GM12878 (cell line): ENCODE results near the gene RPTN. TPM values are rescaled to one million over a fixed set of nuclear protein-coding genes. Genes with fewer than 3 reads are reported as not detected.

Source experiments
- ATAC-seq: fragments of 200-7000 bp; cut with Tn5 transposase; 3 replicates; pipeline ENCODE4 v1.9.1; 2020; ENCODE audit warnings: mild to moderate bottlenecking, moderate library complexity
- BruUV-seq: library from RNA; stranded (reverse); fragments of 400-500 nt; replicated peaks from 2 replicates; lab custom pipeline; 2021; lab: Mats Ljungman, UMichigan
- CTCF ChIA-PET: fragments of 300-600 bp; sonication (Branson Sonifier 250); formaldehyde crosslinking; extraction: SDS; loops from one replicate; lab custom pipeline; 2021; ENCODE audit warnings: inconsistent platforms; lab: Yijun Ruan, JAX
- POLR2A ChIA-PET: fragments of 350-600 bp; formaldehyde crosslinking; extraction: SDS; loops from one replicate; lab custom pipeline; 2021; ENCODE audit warnings: inconsistent platforms; lab: Charles Lee
- RAD21 ChIA-PET: fragments of 300-600 bp; sonication (Branson Sonifier 250); formaldehyde crosslinking; loops from one replicate; lab custom pipeline; 2023; ENCODE audit warnings: antibody characterized with exemption; ENCODE audit not compliant: unreplicated experiment; lab: Charles Lee
- SMC1A ChIA-PET: fragments of 300-600 bp; sonication (Branson Sonifier 250); formaldehyde crosslinking; loops from one replicate; lab custom pipeline; 2023; ENCODE audit not compliant: unreplicated experiment, uncharacterized antibody; lab: Charles Lee
- DNase-seq: peaks from one replicate; pipeline ENCODE4 v3.0.0-alpha.2; 2011; ENCODE audit warnings: low read depth, low spot score
- FAIRE-seq: peaks from 3 replicates; lab custom pipeline; 2011; peaks lifted over from hg19 to GRCh38; lab: Jason Lieb, UNC
- H2AFZ ChIP-seq: 2 replicates; pipeline ENCODE4 v1.6.0; 2011; ENCODE audit warnings: low read depth, low read length, control low read depth; ENCODE audit not compliant: control insufficient read depth
- H3K27ac ChIP-seq: 2 replicates; pipeline ENCODE4 v1.5.1; 2011; ENCODE audit warnings: control low read depth; ENCODE audit not compliant: control insufficient read depth, insufficient read depth
- H3K27me3 ChIP-seq, 2 experiments: replicated peaks in 1 of 2; 2 replicates each; pipeline versions ENCODE4 v1.6.0 to v1.6.1; 2011; ENCODE audit warnings: low read length in 1 of 2; ENCODE audit not compliant: control insufficient read depth in 2 of 2, insufficient read depth in 2 of 2
- H3K36me3 ChIP-seq, 2 experiments: 2 replicates each; pipeline ENCODE4 v1.5.1; 2011; ENCODE audit warnings: low read length in 1 of 2; ENCODE audit not compliant: control insufficient read depth in 2 of 2, insufficient read depth in 2 of 2
- H3K4me1 ChIP-seq: 2 replicates; pipeline ENCODE4 v1.6.1; 2011; ENCODE audit warnings: mild to moderate bottlenecking, low read length, moderate library complexity, mixed read lengths; ENCODE audit not compliant: control insufficient read depth, insufficient read depth
- H3K4me2 ChIP-seq: 2 replicates; pipeline ENCODE4 v1.6.0; 2011; ENCODE audit warnings: control low read depth; ENCODE audit not compliant: control insufficient read depth, insufficient read depth
- H3K4me3 ChIP-seq: fragments of 200-600 bp; sonication (generic); 2 replicates; pipeline ENCODE4 v1.5.1; 2016
- H3K79me2 ChIP-seq: 2 replicates; pipeline ENCODE4 v1.6.0; 2011; ENCODE audit warnings: low read length; ENCODE audit not compliant: control insufficient read depth, insufficient read depth
- H3K9ac ChIP-seq: 2 replicates; pipeline ENCODE4 v1.8.0; 2011; ENCODE audit warnings: low read length, control low read depth, mixed read lengths; ENCODE audit not compliant: control insufficient read depth, insufficient read depth
- H3K9me3 ChIP-seq: replicated peaks from 3 replicates; pipeline ENCODE4 v1.5.1; 2011; ENCODE audit warnings: mild to moderate bottlenecking, low read length; ENCODE audit not compliant: control insufficient read depth, insufficient read depth
- H4K20me1 ChIP-seq: 2 replicates; pipeline ENCODE4 v1.6.0; 2011; ENCODE audit not compliant: control insufficient read depth, insufficient read depth
- CBX3 ChIP-seq: fragments of 200-600 bp; sonication (generic); IDR thresholded peaks from 2 replicates; pipeline ENCODE4 v1.6.1; 2016; ENCODE audit warnings: low read depth, borderline replicate concordance
- CBX5 ChIP-seq: sonication (generic); IDR thresholded peaks from 2 replicates; pipeline ENCODE4 v1.6.1; 2016; ENCODE audit warnings: low read depth, moderate library complexity, mild to moderate bottlenecking, inconsistent platforms
- CHD2 ChIP-seq: IDR thresholded peaks from 2 replicates; pipeline ENCODE4 v1.6.1; 2011; ENCODE audit warnings: low read depth, low read length, improper control_type of control experiment, borderline replicate concordance
- CREB1 ChIP-seq: IDR thresholded peaks from 2 replicates; pipeline ENCODE4 v1.6.1; 2012; ENCODE audit warnings: low read depth, mild to moderate bottlenecking, inconsistent platforms
- KAT2A ChIP-seq: conservative IDR thresholded peaks from 2 replicates; pipeline ENCODE4 v1.6.1; 2011; ENCODE audit warnings: low read depth, low read length; ENCODE audit not compliant: control insufficient read depth
- MEF2B ChIP-seq: fragments of 450-650 bp; IDR thresholded peaks from 2 replicates; pipeline ENCODE4 v1.6.1; 2018; ENCODE audit warnings: mild to moderate bottlenecking, moderate library complexity; ENCODE audit not compliant: partially characterized antibody, poor library complexity, severe bottlenecking
- MYB ChIP-seq: fragments of 150-350 bp; IDR thresholded peaks from 2 replicates; pipeline ENCODE4 v1.6.1; 2014; ENCODE audit warnings: mild to moderate bottlenecking, low read depth, low read length, borderline replicate concordance
- MYC ChIP-seq: IDR thresholded peaks from 2 replicates; pipeline ENCODE4 v1.6.1; 2011; ENCODE audit warnings: mild to moderate bottlenecking, low read length, moderate library complexity, inconsistent platforms; ENCODE audit not compliant: insufficient read depth, insufficient replicate concordance, insufficient read length, severe bottlenecking
- POLR2AphosphoS2 ChIP-seq: IDR thresholded peaks from 2 replicates; pipeline ENCODE4 v1.6.1; 2011; ENCODE audit warnings: low read depth, mild to moderate bottlenecking, low read length, improper control_type of control experiment, moderate library complexity
- RAD21 ChIP-seq: IDR thresholded peaks from 2 replicates; pipeline ENCODE4 v1.6.1; 2011; ENCODE audit warnings: mild to moderate bottlenecking, low read depth, low read length, moderate library complexity; ENCODE audit not compliant: insufficient read depth
- RFX5 ChIP-seq: IDR thresholded peaks from 2 replicates; pipeline ENCODE4 v1.6.1; 2011; ENCODE audit warnings: low read depth, low read length, improper control_type of control experiment
- SMARCA5 ChIP-seq: fragments of 450-650 bp; IDR thresholded peaks from 2 replicates; pipeline ENCODE4 v1.6.1; 2017; ENCODE audit warnings: mild to moderate bottlenecking
- SMC3 ChIP-seq: IDR thresholded peaks from 2 replicates; pipeline ENCODE4 v1.6.1; 2011; ENCODE audit warnings: low read length, improper control_type of control experiment, borderline replicate concordance
- SPI1 ChIP-seq: IDR thresholded peaks from 2 replicates; pipeline ENCODE4 v1.6.1; 2011; ENCODE audit warnings: low read depth, mild to moderate bottlenecking, low read length, moderate library complexity, borderline replicate concordance; ENCODE audit not compliant: insufficient read depth
- WGBS: methylation state at CpG from one replicate; pipeline ENCODE4 v1.1.6; 2016; ENCODE audit warnings: low lambda C conversion rate; ENCODE audit not compliant: insufficient replicate concordance, insufficient coverage; ENCODE audit errors: missing lambda C conversion rate; 5-methylcytosine and 5-hydroxymethylcytosine counted together
- in situ Hi-C: fragments of 300-500 bp; cut with MboI; formaldehyde crosslinking; loops from 9 replicates; pipeline ENCODE4 v1.14.3; 2018; ENCODE audit warnings: mixed read lengths
- intact Hi-C: fragments of 100-400 bp; cut with micrococcal nuclease; formaldehyde crosslinking; loops from one replicate; pipeline ENCODE4 v1.14.2; 2022; ENCODE audit not compliant: unreplicated experiment
- polyA plus RNA-seq, 11 experiments: library from polyadenylated mRNA; depleted of rRNA in 4 of 11; unstranded in 6 of 11; stranded (reverse) in 5 of 11; fragments of >200 nt; fragmentation: Nextera tagmentation in 4 of 11; fragmentation: Illumina TruSeq in 1 of 11; extraction: Ambion mirVana in 4 of 11; extraction: Trizol in 1 of 11; gene quantifications; 1 replicate in 1 of 11; 2 replicates in 10 of 11; pipeline versions ENCODE4 v1.2.1 to v1.2.3, GENCODE V29; 2011 to 2016; ENCODE audit warnings: inconsistent platforms in 2 of 11, missing spikeins in 2 of 11, low read depth in 1 of 11
- total RNA-seq, 4 experiments: library from RNA; depleted of rRNA in 3 of 4; stranded (reverse); fragments of >200 nt in 3 of 4; fragmentation: Illumina TruSeq in 1 of 4; extraction: Trizol in 1 of 4; gene quantifications; 2 replicates each; pipeline versions ENCODE4 v1.2.1 to v1.2.3, GENCODE V29; 2013 to 2021
- TF ChIP-seq, protein P1 (sequence below): fragments of 450-650 bp; IDR thresholded peaks from 2 replicates; pipeline ENCODE4 v1.6.1; 2014; ENCODE audit warnings: mild to moderate bottlenecking
- TF ChIP-seq, protein P2 (sequence below): IDR thresholded peaks from 2 replicates; pipeline ENCODE4 v1.6.1; 2011; ENCODE audit warnings: low read depth, mild to moderate bottlenecking, low read length, moderate library complexity, borderline replicate concordance; ENCODE audit errors: extremely low read depth
- TF ChIP-seq, protein P3 (sequence below): IDR thresholded peaks from 2 replicates; pipeline ENCODE4 v1.6.1; 2011; ENCODE audit warnings: borderline replicate concordance, low read depth, mild to moderate bottlenecking, moderate library complexity, low read length; ENCODE audit not compliant: insufficient read depth, poor library complexity, severe bottlenecking
- TF ChIP-seq, protein P4 (sequence below), 3 experiments: IDR thresholded peaks in 2 of 3; conservative IDR thresholded peaks in 1 of 3; 2 replicates each; pipeline ENCODE4 v1.5.1; 2011; ENCODE audit warnings: low read depth in 3 of 3, low read length in 3 of 3, mild to moderate bottlenecking in 3 of 3, control low read depth in 2 of 3, moderate library complexity in 2 of 3, inconsistent platforms in 1 of 3, mixed read lengths in 1 of 3; ENCODE audit not compliant: control insufficient read depth in 2 of 3, insufficient read depth in 1 of 3; ENCODE audit errors: extremely low read depth in 1 of 3

Gene RPTN
- total and polyA plus RNA-seq, 10 of the 15 experiments (the other 5 are each of a cell fraction or from before 2014, with no cell fraction given) = not detected

DNA sequence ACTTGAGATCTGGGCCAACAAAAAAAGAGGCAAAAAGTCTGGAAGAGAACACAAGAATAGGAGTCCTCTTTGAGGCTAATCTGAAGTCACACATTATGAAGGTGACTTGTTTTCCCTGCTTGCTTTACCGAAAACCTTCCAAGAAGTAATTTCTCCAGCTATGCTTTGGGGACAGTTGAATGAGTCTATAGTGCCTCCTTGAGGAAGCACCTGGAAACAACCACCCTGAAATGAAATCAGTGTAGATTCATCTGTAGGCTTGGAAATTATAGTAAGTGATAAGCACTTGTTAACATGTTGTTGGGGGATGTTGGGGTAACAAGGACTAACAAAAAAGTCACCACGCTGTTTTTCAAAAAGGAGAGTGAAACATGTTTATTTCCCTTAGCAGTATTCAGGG is 23.4 kb upstream of the RPTN start:
- Histone ChIP-seq H3K4me3 (no peak overlapping the region), H3K9ac (no peak overlapping the region), H2AFZ (no peak overlapping the region), H3K4me2 (no peak overlapping the region), H3K9me3 (no peaks in the 10 kb centered on the region), H3K27ac (no peak overlapping the region), H3K79me2 (no peaks in the 10 kb centered on the region), H3K4me1 (no peaks in the 10 kb centered on the region), H4K20me1 (no peaks in the 10 kb centered on the region), H3K36me3 (no peaks in the 10 kb centered on the region), H3K27me3 (no peaks in the 10 kb centered on the region; a peak in 1 of 4 replicates)
- no peak for FAIRE-seq
- ATAC-seq = no peak
- ChIA-PET RAD21 (no interaction called here), POLR2A (no interaction called here), SMC1A (interaction anchor here (0.9 to 2.8 kb wide), 3 partner anchors 125 to 131 kb away, joined by 3 to 8 read pairs (median 5); no protein-coding TSS in a partner anchor), CTCF (interaction anchor here (6.6 to 7.8 kb wide), 2 partner anchors 131 to 276 kb away, joined by 106 to 145 read pairs; no protein-coding TSS in a partner anchor)
- intact Hi-C loops = no loop called here
- WGBS = 31% methylated on average over 2 of the region's 2 CpGs
- BruUV-seq = no TSS peak
- in situ Hi-C loops = no loop called here
- no peak for TF ChIP-seq SPI1
- no peak for TF ChIP-seq MYC
- no peak for TF ChIP-seq POLR2AphosphoS2
- no peak for TF ChIP-seq KAT2A
- TF ChIP-seq, protein P1, sequence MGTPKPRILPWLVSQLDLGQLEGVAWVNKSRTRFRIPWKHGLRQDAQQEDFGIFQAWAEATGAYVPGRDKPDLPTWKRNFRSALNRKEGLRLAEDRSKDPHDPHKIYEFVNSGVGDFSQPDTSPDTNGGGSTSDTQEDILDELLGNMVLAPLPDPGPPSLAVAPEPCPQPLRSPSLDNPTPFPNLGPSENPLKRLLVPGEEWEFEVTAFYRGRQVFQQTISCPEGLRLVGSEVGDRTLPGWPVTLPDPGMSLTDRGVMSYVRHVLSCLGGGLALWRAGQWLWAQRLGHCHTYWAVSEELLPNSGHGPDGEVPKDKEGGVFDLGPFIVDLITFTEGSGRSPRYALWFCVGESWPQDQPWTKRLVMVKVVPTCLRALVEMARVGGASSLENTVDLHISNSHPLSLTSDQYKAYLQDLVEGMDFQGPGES = no peak
- TF ChIP-seq, protein P2, sequence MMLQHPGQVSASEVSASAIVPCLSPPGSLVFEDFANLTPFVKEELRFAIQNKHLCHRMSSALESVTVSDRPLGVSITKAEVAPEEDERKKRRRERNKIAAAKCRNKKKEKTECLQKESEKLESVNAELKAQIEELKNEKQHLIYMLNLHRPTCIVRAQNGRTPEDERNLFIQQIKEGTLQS = no peak
- TF ChIP-seq RAD21 = peak; percentile 75
- TF ChIP-seq RFX5 = no peak
- peak; percentile 46; the same call in 1 of the 2 replicates for TF ChIP-seq SMC3
- no peak for TF ChIP-seq MEF2B
- TF ChIP-seq CREB1 = no peak
- TF ChIP-seq, protein P3, sequence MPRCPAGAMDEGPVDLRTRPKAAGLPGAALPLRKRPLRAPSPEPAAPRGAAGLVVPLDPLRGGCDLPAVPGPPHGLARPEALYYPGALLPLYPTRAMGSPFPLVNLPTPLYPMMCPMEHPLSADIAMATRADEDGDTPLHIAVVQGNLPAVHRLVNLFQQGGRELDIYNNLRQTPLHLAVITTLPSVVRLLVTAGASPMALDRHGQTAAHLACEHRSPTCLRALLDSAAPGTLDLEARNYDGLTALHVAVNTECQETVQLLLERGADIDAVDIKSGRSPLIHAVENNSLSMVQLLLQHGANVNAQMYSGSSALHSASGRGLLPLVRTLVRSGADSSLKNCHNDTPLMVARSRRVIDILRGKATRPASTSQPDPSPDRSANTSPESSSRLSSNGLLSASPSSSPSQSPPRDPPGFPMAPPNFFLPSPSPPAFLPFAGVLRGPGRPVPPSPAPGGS = no peak
- TF ChIP-seq CBX3 = no peak
- no peak for TF ChIP-seq CBX5
- TF ChIP-seq MYB = no peak
- TF ChIP-seq SMARCA5 = no peak
- no peak for TF ChIP-seq CHD2
- TF ChIP-seq, protein P4, sequence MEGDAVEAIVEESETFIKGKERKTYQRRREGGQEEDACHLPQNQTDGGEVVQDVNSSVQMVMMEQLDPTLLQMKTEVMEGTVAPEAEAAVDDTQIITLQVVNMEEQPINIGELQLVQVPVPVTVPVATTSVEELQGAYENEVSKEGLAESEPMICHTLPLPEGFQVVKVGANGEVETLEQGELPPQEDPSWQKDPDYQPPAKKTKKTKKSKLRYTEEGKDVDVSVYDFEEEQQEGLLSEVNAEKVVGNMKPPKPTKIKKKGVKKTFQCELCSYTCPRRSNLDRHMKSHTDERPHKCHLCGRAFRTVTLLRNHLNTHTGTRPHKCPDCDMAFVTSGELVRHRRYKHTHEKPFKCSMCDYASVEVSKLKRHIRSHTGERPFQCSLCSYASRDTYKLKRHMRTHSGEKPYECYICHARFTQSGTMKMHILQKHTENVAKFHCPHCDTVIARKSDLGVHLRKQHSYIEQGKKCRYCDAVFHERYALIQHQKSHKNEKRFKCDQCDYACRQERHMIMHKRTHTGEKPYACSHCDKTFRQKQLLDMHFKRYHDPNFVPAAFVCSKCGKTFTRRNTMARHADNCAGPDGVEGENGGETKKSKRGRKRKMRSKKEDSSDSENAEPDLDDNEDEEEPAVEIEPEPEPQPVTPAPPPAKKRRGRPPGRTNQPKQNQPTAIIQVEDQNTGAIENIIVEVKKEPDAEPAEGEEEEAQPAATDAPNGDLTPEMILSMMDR (IDR thresholded peaks at IDR 0.05 in 2 of 3, conservative IDR thresholded peaks at IDR 0.05 in 1 of 3; ENCODE audit: control insufficient read depth in 2 of 3, extremely low read depth in 1 of 3, insufficient read depth in 1 of 3, low read depth in 3 of 3, low read length in 3 of 3) = peak; percentile 31 to 60 (median 39); a peak in 5 of 6 replicates
- no peak for DNase-seq
